GM19324 (cell line): ENCODE measurements around the gene VOPP1.
"Not testable (repeated sequence)": the region's sequence is repeated elsewhere in the genome, so short reads cannot be mapped to it uniquely, and the experiment has no call there.

Experiments used
- ATAC-seq: cut with Tn5 transposase; IDR thresholded peaks from one replicate; pipeline ENCODE4 v1.9.1; 2021; ENCODE audit warnings: mild to moderate bottlenecking, moderate library complexity; ENCODE audit not compliant: unreplicated experiment, low FRiP score

Gene VOPP1

GRCh38 chr7:55474944-55475854 lies 97.1 kb downstream of the VOPP1 start:
- ATAC-seq = no peak

- no peak for ATAC-seq
Observed at GRCh38 chr7:55473932-55474331, 98.4 kb downstream of the VOPP1 start.

- no peak for ATAC-seq
Observed at GRCh38 chr7:55472928-55473725, 99.2 kb downstream of the VOPP1 start.

GRCh38 chr7:55472406-55472805 lies 99.9 kb downstream of the VOPP1 start:
- ATAC-seq = not testable (repeated sequence)

- not testable (repeated sequence) for ATAC-seq
Observed at GRCh38 chr7:55471594-55471993, 100.7 kb downstream of the VOPP1 start.

- no peak for ATAC-seq
Observed at GRCh38 chr7:55470261-55470660, 102.0 kb downstream of the VOPP1 start.

GRCh38 chr7:55469721-55470120 lies 102.6 kb downstream of the VOPP1 start:
- ATAC-seq = no peak

- ATAC-seq = no peak
Observed at GRCh38 chr7:55469271-55469681, 103.0 kb downstream of the VOPP1 start.

- ATAC-seq = no peak
Observed at GRCh38 chr7:55468495-55468894, 103.8 kb downstream of the VOPP1 start.

- no peak for ATAC-seq
Observed at GRCh38 chr7:55467047-55467593, 105.2 kb downstream of the VOPP1 start.

- no peak for ATAC-seq
Observed at GRCh38 chr7:55465691-55466090, 106.6 kb downstream of the VOPP1 start.

GRCh38 chr7:55464422-55464821 lies 107.9 kb downstream of the VOPP1 start:
- no peak for ATAC-seq

- ATAC-seq = no peak
Observed at GRCh38 chr7:55463686-55464262, 108.5 kb downstream of the VOPP1 start.

- ATAC-seq = no peak
Observed at GRCh38 chr7:55458351-55458750, 114.0 kb downstream of the VOPP1 start.

GRCh38 chr7:55457801-55458200 lies 114.5 kb downstream of the VOPP1 start:
- ATAC-seq = no peak

GRCh38 chr7:55452971-55453370 lies 119.3 kb downstream of the VOPP1 start:
- no peak for ATAC-seq

- ATAC-seq = no peak
Observed at GRCh38 chr7:55449992-55450535, 122.2 kb downstream of the VOPP1 start.

GRCh38 chr7:55449205-55449991 lies 122.9 kb downstream of the VOPP1 start:
- no peak for ATAC-seq

- no peak for ATAC-seq
Observed at GRCh38 chr7:55448526-55448925, 123.8 kb downstream of the VOPP1 start.

GRCh38 chr7:55444786-55445185 lies 127.5 kb downstream of the VOPP1 start:
- ATAC-seq = no peak
